GM21526 (cell line): ENCODE data around the gene GPC5.
"Not testable (repeated sequence)": the region's sequence is repeated elsewhere in the genome, so short reads cannot be mapped to it uniquely, and the experiment has no call there.

Experiments
- ATAC-seq: cut with Tn5 transposase; IDR thresholded peaks from one replicate; pipeline ENCODE4 v1.9.1; 2021; ENCODE audit warnings: moderate library complexity; ENCODE audit not compliant: unreplicated experiment, low FRiP score

Gene GPC5

GRCh38 chr13:92668157-92668556 is 1269.7 kb downstream of the GPC5 start:
- no peak for ATAC-seq

DNA sequence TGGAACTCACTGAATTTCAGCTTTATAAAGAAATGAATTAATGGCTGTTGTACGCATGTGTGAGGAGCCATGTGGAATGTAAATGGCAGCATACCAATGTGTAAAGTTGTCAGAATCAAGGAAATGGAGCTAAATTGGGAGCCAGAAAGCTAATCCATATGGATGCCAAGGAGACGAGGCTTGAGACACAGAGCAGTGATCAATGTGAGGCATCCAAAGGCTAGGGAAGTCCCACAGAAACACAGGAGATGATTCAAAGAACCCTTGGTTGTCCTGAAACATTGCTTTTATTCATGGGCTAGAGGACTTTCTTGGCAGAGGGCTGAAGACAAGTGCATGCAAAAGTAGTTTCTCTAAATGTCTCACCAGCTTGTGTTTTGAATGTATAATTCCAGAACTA is 1271.7 kb downstream of the GPC5 start:
- no peak for ATAC-seq

DNA sequence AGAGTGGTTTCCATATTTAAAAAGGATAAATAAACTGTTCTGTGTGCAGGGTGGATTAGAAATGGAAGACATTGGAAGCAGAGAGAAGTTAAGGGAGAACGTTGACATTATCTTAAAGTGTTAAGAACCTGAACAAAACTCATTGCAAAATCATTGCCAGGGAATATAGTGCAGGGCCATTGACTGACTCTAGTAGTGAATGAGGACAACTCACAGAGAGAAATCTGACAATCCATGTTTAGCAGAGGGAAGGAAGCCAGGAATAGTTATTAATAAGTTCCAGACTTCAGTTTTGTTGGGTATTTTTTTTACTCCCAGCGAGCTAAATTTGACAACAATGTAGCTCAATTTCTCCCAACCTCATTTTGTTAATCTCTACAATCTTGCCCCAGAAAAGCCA is 1273.4 kb downstream of the GPC5 start:
- ATAC-seq = no peak

- no peak for ATAC-seq
Measured at GRCh38 chr13:92676246-92676645, 1277.8 kb downstream of the GPC5 start.

DNA sequence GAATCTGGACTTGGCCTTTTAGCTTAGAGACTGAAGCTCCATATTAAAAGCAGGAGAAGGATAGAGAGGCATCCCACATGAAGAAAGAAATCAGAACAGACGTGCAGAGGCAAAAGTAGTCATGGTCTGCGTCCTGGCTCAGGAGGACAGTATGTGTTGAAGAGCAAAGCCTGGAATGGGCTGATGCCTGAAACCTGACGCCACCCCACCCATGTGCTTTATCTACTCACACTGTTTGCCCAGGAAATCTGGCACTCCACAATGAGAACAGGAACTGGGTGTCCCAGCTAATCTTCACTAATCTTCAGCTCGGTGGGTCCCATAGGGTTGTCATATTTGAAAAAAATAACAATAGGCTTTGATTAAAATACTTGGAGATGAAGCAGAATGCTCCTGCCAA is 1279.2 kb downstream of the GPC5 start:
- ATAC-seq = no peak

DNA sequence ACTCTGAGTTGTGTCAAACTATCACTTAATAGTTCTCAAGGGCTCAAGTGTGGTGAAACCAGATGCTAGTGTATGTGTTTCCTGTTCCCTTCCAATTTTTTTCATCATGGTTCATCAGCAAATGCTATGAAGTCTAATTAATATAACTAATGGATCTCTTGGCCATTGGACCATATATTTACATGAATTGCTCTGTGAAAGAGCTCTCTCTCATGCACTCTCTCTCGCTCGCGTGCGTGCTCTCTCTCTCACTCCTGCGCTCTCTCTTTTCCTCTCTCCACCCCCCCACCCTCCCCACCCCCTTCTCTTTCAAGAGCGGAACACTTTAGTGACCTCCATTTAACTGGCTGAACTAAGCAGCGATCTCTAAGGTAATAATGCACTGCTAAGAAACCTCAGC is 1281.2 kb downstream of the GPC5 start:
- no peak for ATAC-seq

GRCh38 chr13:92681239-92681638 is 1282.8 kb downstream of the GPC5 start:
- ATAC-seq = no peak

- ATAC-seq = no peak
Measured at GRCh38 chr13:92682832-92683517, 1284.6 kb downstream of the GPC5 start.

DNA sequence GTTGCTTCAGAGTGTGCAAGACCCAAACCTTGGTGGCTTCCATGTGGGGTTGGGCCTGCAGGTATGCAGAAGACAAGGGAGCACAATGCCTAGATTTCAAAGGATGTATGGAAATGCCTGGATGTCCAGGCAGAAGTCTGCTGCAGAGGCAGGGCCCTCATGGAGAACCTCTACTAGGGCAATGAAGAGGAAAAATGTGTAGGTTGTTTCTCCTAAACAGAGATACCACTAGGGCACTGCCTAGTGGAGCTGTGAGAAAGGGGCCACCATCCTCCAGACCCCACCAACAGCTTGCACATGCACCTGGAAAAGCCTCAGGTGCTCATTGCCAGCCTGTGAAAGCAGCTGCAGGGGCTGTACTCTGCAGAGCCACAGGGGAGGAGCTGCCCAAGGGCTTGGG is 1295.6 kb downstream of the GPC5 start:
- no peak for ATAC-seq

DNA sequence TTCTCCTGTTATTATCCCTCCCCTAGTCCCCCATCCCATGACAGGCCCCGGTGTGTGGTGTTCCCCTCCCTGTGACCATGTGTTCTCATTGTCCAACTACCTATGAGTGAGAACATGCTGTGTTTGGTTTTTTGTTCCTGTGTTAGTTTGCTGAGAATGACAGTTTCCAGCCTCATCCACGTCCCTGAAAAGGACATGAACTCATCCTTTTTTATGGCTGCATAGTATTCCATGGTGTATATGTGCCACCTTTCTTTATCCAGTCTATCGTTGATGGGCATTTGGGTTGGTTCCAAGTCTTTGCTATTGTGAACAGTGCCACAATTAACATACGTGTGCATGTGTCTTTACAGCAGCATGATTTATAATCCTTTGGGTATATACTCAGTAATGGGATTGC is 1297.4 kb downstream of the GPC5 start:
- not testable (repeated sequence) for ATAC-seq

- ATAC-seq = no peak
Measured at GRCh38 chr13:92716749-92717148, 1318.3 kb downstream of the GPC5 start.

- ATAC-seq = no peak
Measured at GRCh38 chr13:92717857-92718256, 1319.4 kb downstream of the GPC5 start.

- ATAC-seq = no peak
Measured at GRCh38 chr13:92719868-92720267, 1321.4 kb downstream of the GPC5 start.

- ATAC-seq = no peak
Measured at GRCh38 chr13:92721620-92722019, 1323.2 kb downstream of the GPC5 start.

DNA sequence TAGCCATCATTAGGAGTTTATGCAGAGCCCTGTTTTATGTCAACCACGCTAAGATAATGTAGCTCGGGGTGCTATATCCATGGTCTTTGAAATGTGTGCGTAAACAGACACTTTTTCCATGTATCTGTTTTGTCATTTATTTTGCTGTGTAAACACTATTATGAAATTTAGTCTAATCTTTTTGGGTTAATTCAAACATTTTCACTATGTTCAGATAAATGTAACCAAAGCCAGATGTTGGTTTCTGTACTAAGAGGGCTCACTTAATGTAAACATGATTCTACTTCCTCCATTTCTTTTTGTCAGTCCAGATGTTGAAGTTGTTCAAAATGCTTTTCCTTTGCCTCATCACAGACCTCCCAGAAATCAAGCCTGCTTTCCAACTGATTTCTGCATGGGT is 1328.7 kb downstream of the GPC5 start:
- ATAC-seq = no peak

GRCh38 chr13:92734068-92734467 is 1335.6 kb downstream of the GPC5 start:
- no peak for ATAC-seq

- ATAC-seq = no peak
Measured at GRCh38 chr13:92734545-92734944, 1336.1 kb downstream of the GPC5 start.

DNA sequence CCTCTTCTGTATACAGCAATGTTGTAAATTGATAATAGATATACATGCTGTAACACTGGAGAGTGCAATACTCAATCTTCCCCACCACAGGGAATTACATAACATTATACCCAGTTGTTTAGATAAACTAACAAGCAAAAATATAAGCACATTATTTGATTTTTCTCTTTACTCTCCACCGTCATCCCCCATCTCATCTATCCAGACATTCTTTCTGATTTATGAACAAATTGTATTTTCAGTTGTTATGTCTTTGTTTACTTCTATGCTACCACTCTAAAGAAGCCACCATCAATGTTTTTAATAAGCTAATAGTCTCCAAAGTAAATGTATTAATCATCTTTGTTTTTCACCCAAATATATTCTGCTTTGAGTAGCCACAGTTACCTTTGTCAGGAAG is 1337.5 kb downstream of the GPC5 start:
- no peak for ATAC-seq

DNA sequence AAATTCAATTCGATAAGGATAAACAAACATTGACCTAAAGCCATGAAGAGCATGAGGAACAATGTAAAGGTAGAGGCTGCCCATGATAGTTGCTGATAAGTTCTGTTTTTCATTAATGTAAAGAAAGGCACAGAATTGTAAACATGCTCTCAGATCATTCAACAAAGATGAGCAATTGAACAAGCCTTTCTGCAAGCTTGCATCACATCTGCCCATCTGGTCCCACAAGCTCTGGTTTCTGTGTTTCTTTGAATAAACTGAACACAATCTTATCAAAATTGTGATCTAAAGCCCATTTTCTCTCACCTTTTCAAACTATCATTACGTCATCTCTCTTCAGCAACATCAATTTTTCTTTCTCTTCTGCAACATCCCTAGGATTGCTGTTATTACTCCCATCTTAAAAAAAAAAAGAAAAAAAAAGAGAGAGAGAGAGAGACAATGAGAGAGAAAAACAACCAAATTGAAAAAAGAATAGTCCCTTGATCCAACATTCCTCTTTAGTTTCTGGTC is 1340.9 kb downstream of the GPC5 start:
- no peak for ATAC-seq

GRCh38 chr13:92743992-92744391 is 1345.6 kb downstream of the GPC5 start:
- no peak for ATAC-seq

- no peak for ATAC-seq
Measured at GRCh38 chr13:92745258-92745657, 1346.8 kb downstream of the GPC5 start.

GRCh38 chr13:92752705-92753104 is 1354.3 kb downstream of the GPC5 start:
- ATAC-seq = not testable (repeated sequence)

- ATAC-seq = no peak
Measured at GRCh38 chr13:92761710-92762109, 1363.3 kb downstream of the GPC5 start.
